ENCODE data around the gene ODAD4. TPM values are rescaled to one million over a fixed set of nuclear protein-coding genes. Genes with fewer than 3 reads are reported as not detected.
A peak's percentile ranks its signal among the peaks of the same experiment; 100 is the strongest.

Gene ODAD4
- total and polyA plus RNA-seq, 8 donors = 0.20 to 4.1 (median 0.72) TPM

- WGBS, 2 donors = 86 to 97% methylated on average over 6 of the region's 6 CpGs
These were observed 26.1 kb downstream of the ODAD4 start for GRCh38 chr17:41956522-41956921.

GRCh38 chr17:41957031-41957868 is 26.8 kb downstream of the ODAD4 start:
- peaks cover 8 to 33% (median 14%) of the 10 kb centered on the region in 3 donors for H3K4me1 ChIP-seq
- H3K27me3 ChIP-seq = no peaks in the 10 kb centered on the region
- DNase-seq = peak in 1 of 6 donors; percentile 35
- H3K4me3 ChIP-seq = no peak overlapping the region
- peak overlapping the region; percentile 5 to 67 (median 43) for H3K27ac ChIP-seq
- no peaks in the 10 kb centered on the region for H3K9me3 ChIP-seq
- FAIRE-seq = no peak
- intact Hi-C loops (cut with DNase I) = loop anchor here in 1 of 3 donors (10.0 kb wide), 1 partner anchor 222 kb away; the partner anchor contains the start of gene HAP1
- WGBS, 2 donors = 45 to 53% methylated on average over 11 of the region's 11 CpGs
- TF ChIP-seq, protein P1, sequence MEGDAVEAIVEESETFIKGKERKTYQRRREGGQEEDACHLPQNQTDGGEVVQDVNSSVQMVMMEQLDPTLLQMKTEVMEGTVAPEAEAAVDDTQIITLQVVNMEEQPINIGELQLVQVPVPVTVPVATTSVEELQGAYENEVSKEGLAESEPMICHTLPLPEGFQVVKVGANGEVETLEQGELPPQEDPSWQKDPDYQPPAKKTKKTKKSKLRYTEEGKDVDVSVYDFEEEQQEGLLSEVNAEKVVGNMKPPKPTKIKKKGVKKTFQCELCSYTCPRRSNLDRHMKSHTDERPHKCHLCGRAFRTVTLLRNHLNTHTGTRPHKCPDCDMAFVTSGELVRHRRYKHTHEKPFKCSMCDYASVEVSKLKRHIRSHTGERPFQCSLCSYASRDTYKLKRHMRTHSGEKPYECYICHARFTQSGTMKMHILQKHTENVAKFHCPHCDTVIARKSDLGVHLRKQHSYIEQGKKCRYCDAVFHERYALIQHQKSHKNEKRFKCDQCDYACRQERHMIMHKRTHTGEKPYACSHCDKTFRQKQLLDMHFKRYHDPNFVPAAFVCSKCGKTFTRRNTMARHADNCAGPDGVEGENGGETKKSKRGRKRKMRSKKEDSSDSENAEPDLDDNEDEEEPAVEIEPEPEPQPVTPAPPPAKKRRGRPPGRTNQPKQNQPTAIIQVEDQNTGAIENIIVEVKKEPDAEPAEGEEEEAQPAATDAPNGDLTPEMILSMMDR (IDR thresholded peaks at IDR 0.05) = no peak
- H3K36me3 ChIP-seq = no peaks in the 10 kb centered on the region
- peak in 3 of 4 donors; percentile 14 to 26 (median 22) for ATAC-seq

More at GRCh38 chr17:41956522-41956921, 26.1 kb downstream of the ODAD4 start:
- Histone ChIP-seq H3K4me1 (peaks cover 2 to 27% (median 8%) of the 10 kb centered on the region in 3 donors), H3K36me3 (no peaks in the 10 kb centered on the region), H3K27me3 (no peaks in the 10 kb centered on the region), H3K4me3 (no peak overlapping the region), H3K27ac (peak overlapping the region; percentile 5 to 67 (median 43)), H3K9me3 (no peaks in the 10 kb centered on the region)
- no peak for FAIRE-seq
- DNase-seq = no peak
- intact Hi-C loops (cut with DNase I) = loop anchor here in 1 of 3 donors (10.0 kb wide), 1 partner anchor 222 kb away; the partner anchor contains the start of gene HAP1
- ATAC-seq = no peak
- TF ChIP-seq, protein P1 (IDR thresholded peaks at IDR 0.05) = no peak

DNA sequence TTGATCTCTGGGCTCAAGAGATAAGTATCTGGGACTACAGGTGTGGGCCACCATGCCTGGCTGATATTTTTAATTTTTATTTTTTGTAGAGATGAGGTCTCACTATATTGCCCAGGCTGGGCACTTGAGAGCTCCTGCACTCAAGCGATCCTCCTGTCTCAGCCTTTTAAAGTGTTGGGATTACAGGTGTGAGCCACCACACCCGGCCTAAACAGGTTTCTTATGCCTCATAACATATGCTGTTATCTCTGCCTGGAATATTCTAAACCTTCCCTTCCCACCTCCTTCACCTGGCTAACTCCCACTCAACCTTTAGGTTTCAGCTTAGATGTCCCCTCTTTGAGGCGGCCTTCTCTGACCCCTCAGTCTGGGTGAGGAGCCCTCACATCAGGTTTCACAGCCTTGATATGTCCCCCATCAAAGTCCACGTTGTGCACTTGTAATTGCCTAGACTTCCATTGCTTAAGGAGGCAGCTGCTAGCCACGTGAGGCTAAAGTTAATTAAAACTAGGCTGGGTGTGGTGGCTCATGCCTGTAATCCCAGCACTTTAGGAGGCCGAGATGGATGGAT is 27.5 kb downstream of the ODAD4 start:
- TF ChIP-seq, protein P1 (IDR thresholded peaks at IDR 0.05) = no peak
- intact Hi-C loops (cut with DNase I) = loop anchor here in 1 of 3 donors (10.0 kb wide), 1 partner anchor 223 kb away; the partner anchor contains the start of gene HAP1
- no peak for FAIRE-seq
- peak overlapping the region in 3 of 4 donors; percentile 5 to 67 (median 42) for H3K27ac ChIP-seq
- H3K4me1 ChIP-seq = peaks cover 13 to 40% (median 21%) of the 10 kb centered on the region in 3 donors
- no peak overlapping the region for H3K4me3 ChIP-seq
- WGBS, 2 donors = 78 to 82% methylated on average over 6 of the region's 6 CpGs
- ATAC-seq = no peak
- H3K27me3 ChIP-seq = no peaks in the 10 kb centered on the region
- no peaks in the 10 kb centered on the region for H3K9me3 ChIP-seq
- DNase-seq = no peak
- H3K36me3 ChIP-seq = no peaks in the 10 kb centered on the region

GRCh38 chr17:41959030-41959335 is 28.6 kb downstream of the ODAD4 start:
- DNase-seq = no peak
- Histone ChIP-seq H3K27me3 (no peaks in the 10 kb centered on the region), H3K27ac (peak overlapping the region in 3 of 4 donors; percentile 5 to 58 (median 41)), H3K9me3 (no peaks in the 10 kb centered on the region), H3K4me3 (no peak overlapping the region), H3K36me3 (no peaks in the 10 kb centered on the region), H3K4me1 (peaks cover 17 to 40% (median 21%) of the 10 kb centered on the region in 3 donors)
- 45 to 51% methylated on average over 2 of the region's 2 CpGs for WGBS, 2 donors
- no peak for FAIRE-seq
- intact Hi-C loops (cut with DNase I) = loop anchor here in 1 of 3 donors (10.0 kb wide), 1 partner anchor 224 kb away; the partner anchor contains the start of gene HAP1
- TF ChIP-seq, protein P1 (IDR thresholded peaks at IDR 0.05) = no peak
- ATAC-seq = no peak
